Loucy (cell line): ENCODE results near the gene DLGAP1.

Source experiments
- H2AFZ ChIP-seq: fragments of 200-600 bp; sonication (generic); 2 replicates; pipeline ENCODE4 v1.6.0; 2016; ENCODE audit warnings: antibody characterized with exemption, mild to moderate bottlenecking, low read length, moderate library complexity
- H3F3A ChIP-seq: fragments of 200-600 bp; 2 replicates; pipeline ENCODE4 v1.6.0; 2016; ENCODE audit warnings: antibody characterized with exemption, low read depth, mild to moderate bottlenecking
- H3K27me3 ChIP-seq: fragments of 200-600 bp; sonication (generic); 2 replicates; pipeline ENCODE4 v1.6.1; 2014; ENCODE audit warnings: low read length, mild to moderate bottlenecking; ENCODE audit not compliant: insufficient read depth, poor library complexity, severe bottlenecking
- H3K36me3 ChIP-seq: fragments of 200-600 bp; sonication (generic); 2 replicates; pipeline ENCODE4 v1.6.1; 2016; ENCODE audit warnings: low read length; ENCODE audit not compliant: insufficient read depth
- H3K4me1 ChIP-seq: fragments of 200-600 bp; sonication (generic); 2 replicates; pipeline ENCODE4 v1.5.1; 2014; ENCODE audit warnings: low read length, mild to moderate bottlenecking; ENCODE audit not compliant: insufficient read depth, poor library complexity, severe bottlenecking
- H3K4me2 ChIP-seq: fragments of 200-600 bp; sonication (generic); 2 replicates; pipeline ENCODE4 v1.6.0; 2014; ENCODE audit warnings: antibody characterized with exemption, low read length, low read depth, mild to moderate bottlenecking; ENCODE audit not compliant: poor library complexity, severe bottlenecking
- H3K4me3 ChIP-seq: fragments of 200-600 bp; sonication (generic); 2 replicates; pipeline ENCODE4 v1.5.1; 2014; ENCODE audit warnings: low read length, mild to moderate bottlenecking, mixed read lengths; ENCODE audit not compliant: poor library complexity, severe bottlenecking
- H3K79me2 ChIP-seq: fragments of 200-600 bp; sonication (generic); 2 replicates; pipeline ENCODE4 v1.6.1; 2014; ENCODE audit warnings: low read length; ENCODE audit not compliant: insufficient read depth
- H3K9ac ChIP-seq: fragments of 200-600 bp; sonication (generic); 2 replicates; pipeline ENCODE4 v1.6.0; 2014; ENCODE audit warnings: mild to moderate bottlenecking, low read depth, low read length, moderate library complexity; ENCODE audit not compliant: poor library complexity, severe bottlenecking
- H3K9me2 ChIP-seq: fragments of 200-600 bp; sonication (generic); replicated peaks from 2 replicates; pipeline ENCODE4 v1.6.1; 2016; ENCODE audit warnings: low read depth, low read length, mixed read lengths
- H3K9me3 ChIP-seq: fragments of 200-600 bp; sonication (generic); 2 replicates; pipeline ENCODE4 v1.6.1; 2014; ENCODE audit warnings: mild to moderate bottlenecking, antibody characterized with exemption, low read length, low read depth; ENCODE audit not compliant: insufficient read depth
- H4K20me1 ChIP-seq: fragments of 200-600 bp; sonication (generic); 2 replicates; pipeline ENCODE4 v1.6.0; 2014; ENCODE audit warnings: antibody characterized with exemption, low read length, mild to moderate bottlenecking; ENCODE audit not compliant: insufficient read depth, poor library complexity, severe bottlenecking
- EZH2phosphoT487 ChIP-seq: fragments of 200-600 bp; IDR thresholded peaks from 2 replicates; pipeline ENCODE4 v1.6.1; 2018; ENCODE audit warnings: antibody characterized with exemption, mild to moderate bottlenecking, moderate library complexity, borderline replicate concordance
- TF ChIP-seq, protein P1 (sequence below): fragments of 200-600 bp; sonication (generic); conservative IDR thresholded peaks from 2 replicates; pipeline ENCODE4 v1.5.1; 2014; ENCODE audit warnings: mild to moderate bottlenecking, antibody characterized with exemption, low read length

DLGAP1 gene

DNA sequence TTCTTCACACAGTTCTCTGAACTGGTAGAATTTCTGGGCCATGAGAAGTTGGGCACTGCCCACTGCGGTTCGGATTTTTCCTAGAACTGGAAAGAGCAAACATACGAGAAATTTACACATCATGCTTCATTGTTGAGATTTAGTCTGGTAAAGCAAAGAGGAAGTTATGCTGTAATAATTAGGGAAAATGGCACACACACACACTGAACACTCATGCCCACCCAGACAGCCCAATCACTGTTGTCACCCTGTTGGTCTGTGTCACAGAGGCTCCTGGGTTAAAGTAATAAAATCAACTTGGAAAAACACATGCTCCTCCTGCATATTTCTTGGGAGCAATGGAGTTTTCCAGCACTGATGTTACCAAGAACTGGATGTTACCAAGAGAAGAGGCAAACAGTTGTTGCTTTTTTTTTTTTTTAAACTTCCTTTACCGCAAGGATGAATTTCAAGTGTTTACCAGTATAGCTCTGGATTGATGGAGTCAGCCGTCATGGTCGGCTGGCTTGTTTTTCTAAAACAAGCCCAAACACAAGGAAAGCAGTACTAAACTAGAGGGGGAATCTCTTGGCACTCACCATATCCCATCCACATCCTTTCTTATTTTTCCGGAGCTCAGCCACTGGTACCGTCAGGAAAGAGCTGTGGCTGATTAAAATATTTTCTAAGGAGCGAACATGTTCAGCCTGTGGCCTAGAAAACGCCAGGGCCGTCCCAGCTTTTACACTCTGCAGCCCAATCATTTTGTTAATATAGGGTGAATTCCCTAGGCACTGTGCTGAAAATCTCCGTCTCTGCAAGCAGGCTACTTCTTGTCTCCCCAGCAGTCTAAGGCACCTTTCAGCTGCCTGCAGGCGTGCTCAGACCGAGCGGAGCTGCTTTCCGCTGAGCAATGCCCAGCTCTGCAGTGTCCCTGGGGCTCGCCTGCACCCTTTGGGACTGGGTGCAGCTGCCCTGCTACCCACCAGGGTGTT, 946.2 kb downstream of the DLGAP1 start:
- Histone ChIP-seq H3K4me1 (peaks cover 4% of the 10 kb centered on the region), H3K27me3 (no peaks in the 10 kb centered on the region), H2AFZ (no peak overlapping the region), H3K36me3 (no peaks in the 10 kb centered on the region), H3K4me2 (no peak overlapping the region), H3K79me2 (no peaks in the 10 kb centered on the region), H4K20me1 (no peaks in the 10 kb centered on the region), H3K4me3 (no peak overlapping the region), H3K9ac (no peak overlapping the region), H3F3A (no peaks in the 10 kb centered on the region), H3K9me3 (no peaks in the 10 kb centered on the region), H3K9me2 (no peaks in the 10 kb centered on the region)
- TF ChIP-seq, protein P1, sequence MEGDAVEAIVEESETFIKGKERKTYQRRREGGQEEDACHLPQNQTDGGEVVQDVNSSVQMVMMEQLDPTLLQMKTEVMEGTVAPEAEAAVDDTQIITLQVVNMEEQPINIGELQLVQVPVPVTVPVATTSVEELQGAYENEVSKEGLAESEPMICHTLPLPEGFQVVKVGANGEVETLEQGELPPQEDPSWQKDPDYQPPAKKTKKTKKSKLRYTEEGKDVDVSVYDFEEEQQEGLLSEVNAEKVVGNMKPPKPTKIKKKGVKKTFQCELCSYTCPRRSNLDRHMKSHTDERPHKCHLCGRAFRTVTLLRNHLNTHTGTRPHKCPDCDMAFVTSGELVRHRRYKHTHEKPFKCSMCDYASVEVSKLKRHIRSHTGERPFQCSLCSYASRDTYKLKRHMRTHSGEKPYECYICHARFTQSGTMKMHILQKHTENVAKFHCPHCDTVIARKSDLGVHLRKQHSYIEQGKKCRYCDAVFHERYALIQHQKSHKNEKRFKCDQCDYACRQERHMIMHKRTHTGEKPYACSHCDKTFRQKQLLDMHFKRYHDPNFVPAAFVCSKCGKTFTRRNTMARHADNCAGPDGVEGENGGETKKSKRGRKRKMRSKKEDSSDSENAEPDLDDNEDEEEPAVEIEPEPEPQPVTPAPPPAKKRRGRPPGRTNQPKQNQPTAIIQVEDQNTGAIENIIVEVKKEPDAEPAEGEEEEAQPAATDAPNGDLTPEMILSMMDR: no peak
- TF ChIP-seq EZH2phosphoT487: no peak

DNA sequence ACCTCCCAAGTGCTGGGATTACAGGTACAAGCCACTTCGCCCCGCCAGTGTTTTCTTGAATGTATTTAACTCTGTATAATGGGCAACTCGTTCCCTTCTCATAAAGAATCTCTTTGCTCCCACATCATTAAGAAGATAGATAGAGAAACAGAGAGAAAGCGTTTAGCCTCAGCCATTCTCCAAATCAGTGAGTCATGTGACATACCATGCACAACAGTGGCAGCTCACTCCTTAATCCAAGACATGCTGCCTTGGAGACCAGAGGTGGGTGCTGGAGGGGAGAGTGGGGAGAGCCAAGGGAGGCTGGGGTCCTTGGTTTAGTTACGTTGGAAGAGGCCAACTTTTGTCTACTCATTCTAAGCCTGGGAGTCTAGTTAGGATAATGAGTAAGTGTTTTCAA, 950.5 kb downstream of the DLGAP1 start:
- Histone ChIP-seq H3K9me3 (no peaks in the 10 kb centered on the region), H3K36me3 (no peaks in the 10 kb centered on the region), H4K20me1 (no peaks in the 10 kb centered on the region), H3K9me2 (no peaks in the 10 kb centered on the region), H3K79me2 (no peaks in the 10 kb centered on the region), H2AFZ (no peak overlapping the region), H3K9ac (no peak overlapping the region), H3K27me3 (no peaks in the 10 kb centered on the region), H3K4me2 (no peak overlapping the region), H3F3A (no peaks in the 10 kb centered on the region), H3K4me1 (no peaks in the 10 kb centered on the region), H3K4me3 (no peak overlapping the region)
- TF ChIP-seq, protein P1: no peak
- TF ChIP-seq EZH2phosphoT487: no peak

DNA sequence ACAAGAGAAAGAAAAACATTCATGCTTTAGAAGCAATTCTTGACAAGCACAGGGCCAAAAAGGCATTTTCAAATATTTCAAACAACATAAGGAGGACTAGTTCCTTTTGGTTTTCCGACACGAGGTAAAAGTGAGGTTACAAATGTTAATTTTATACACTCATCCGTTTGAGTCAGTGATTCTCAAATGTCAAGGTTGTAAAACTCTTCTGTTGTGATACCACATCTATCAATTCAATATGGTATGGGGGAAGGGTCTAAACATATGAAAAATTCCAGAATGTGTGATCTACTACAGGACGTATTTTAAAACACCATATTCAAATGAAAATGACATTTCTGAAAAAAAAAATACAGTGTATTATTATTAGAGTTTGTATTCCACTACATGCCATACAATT, 952.5 kb downstream of the DLGAP1 start:
- Histone ChIP-seq H3K4me1 (no peaks in the 10 kb centered on the region), H2AFZ (no peak overlapping the region)
- TF ChIP-seq, protein P1: no peak
- no peak for TF ChIP-seq EZH2phosphoT487

More for the DNA sequence above, 952.5 kb downstream of the DLGAP1 start:
- H3K36me3 ChIP-seq: no peaks in the 10 kb centered on the region
- H3F3A ChIP-seq: no peaks in the 10 kb centered on the region
- no peaks in the 10 kb centered on the region for H3K27me3 ChIP-seq
- no peaks in the 10 kb centered on the region for H4K20me1 ChIP-seq
- no peaks in the 10 kb centered on the region for H3K9me2 ChIP-seq
- H3K9me3 ChIP-seq: no peaks in the 10 kb centered on the region
- H3K79me2 ChIP-seq: no peaks in the 10 kb centered on the region
- H3K4me3 ChIP-seq: no peak overlapping the region
- no peak overlapping the region for H3K9ac ChIP-seq
- H3K4me2 ChIP-seq: no peak overlapping the region
